IMR-90 (cell line): Measurements from ENCODE around the gene SLC18A3. TPM values are rescaled to one million over a fixed set of nuclear protein-coding genes. Genes with fewer than 3 reads are reported as not detected.
A peak's percentile ranks its signal among the peaks of the same experiment; 100 is the strongest.

Source experiments
- ATAC-seq: fragments of 200-7000 bp; cut with Tn5 transposase; 2 replicates; pipeline ENCODE4 v1.9.1; 2020; ENCODE audit warnings: low read depth, mild to moderate bottlenecking, moderate library complexity
- BruUV-seq: library from RNA; stranded (reverse); fragments of 400-500 nt; replicated peaks from 2 replicates; lab custom pipeline; 2021; lab: Mats Ljungman, UMichigan
- CTCF ChIA-PET: fragments of 300-600 bp; formaldehyde crosslinking; extraction: SDS; loops from one replicate; lab custom pipeline; 2021; ENCODE audit warnings: antibody characterized with exemption; lab: Yijun Ruan, JAX
- POLR2A ChIA-PET: fragments of 300-600 bp; sonication (Branson Sonifier 250); formaldehyde crosslinking; loops from one replicate; lab custom pipeline; 2022; ENCODE audit warnings: antibody characterized with exemption; ENCODE audit not compliant: unreplicated experiment; lab: Charles Lee
- DNase-seq: peaks from one replicate; pipeline ENCODE4 v3.0.0; 2013
- H2AFZ ChIP-seq: replicated peaks from 2 replicates; pipeline ENCODE3; 2013; ENCODE audit warnings: low read length, mild to moderate bottlenecking; ENCODE audit not compliant: poor library complexity
- H2AK5ac ChIP-seq: 2 replicates; pipeline ENCODE4 v1.6.1; 2013; ENCODE audit warnings: low read depth, low read length, inconsistent platforms
- H2AK9ac ChIP-seq: replicated peaks from 2 replicates; pipeline ENCODE3; 2013; ENCODE audit warnings: mild to moderate bottlenecking, low read depth, low read length, moderate library complexity; ENCODE audit not compliant: poor library complexity
- H2BK120ac ChIP-seq: 2 replicates; pipeline ENCODE4 v1.6.1; 2013; ENCODE audit warnings: low read depth, low read length, inconsistent platforms
- H2BK15ac ChIP-seq: 3 replicates; pipeline ENCODE4 v1.6.1; 2013; ENCODE audit warnings: low read depth, low read length, inconsistent platforms
- H2BK20ac ChIP-seq: 2 replicates; pipeline ENCODE4 v1.6.1; 2013; ENCODE audit warnings: low read depth, mild to moderate bottlenecking, inconsistent platforms, low read length, moderate library complexity
- H2BK5ac ChIP-seq: 2 replicates; pipeline ENCODE4 v1.6.1; 2013; ENCODE audit warnings: mild to moderate bottlenecking, low read depth, low read length, inconsistent platforms; ENCODE audit not compliant: poor library complexity, severe bottlenecking
- H3K14ac ChIP-seq: replicated peaks from 2 replicates; pipeline ENCODE4 v1.6.1; 2013; ENCODE audit warnings: low read depth, low read length, inconsistent platforms
- H3K18ac ChIP-seq: 2 replicates; pipeline ENCODE4 v1.6.1; 2013; ENCODE audit warnings: low read depth, low read length, control low read depth
- H3K23ac ChIP-seq: 2 replicates; pipeline ENCODE4 v1.6.1; 2013; ENCODE audit warnings: low read depth, low read length, inconsistent platforms
- H3K27ac ChIP-seq: 2 replicates; pipeline ENCODE4 v1.5.1; 2013; ENCODE audit warnings: mild to moderate bottlenecking, control low read depth, low read length; ENCODE audit not compliant: insufficient read depth
- H3K27me3 ChIP-seq: 2 replicates; pipeline ENCODE4 v1.6.1; 2013; ENCODE audit warnings: low read length; ENCODE audit not compliant: control insufficient read depth, insufficient read depth
- H3K36me3 ChIP-seq: 2 replicates; pipeline ENCODE4 v1.6.1; 2013; ENCODE audit warnings: low read length, mixed read lengths; ENCODE audit not compliant: control insufficient read depth, insufficient read depth
- H3K4ac ChIP-seq: 2 replicates; pipeline ENCODE4 v1.6.1; 2013; ENCODE audit warnings: low read depth, low read length, inconsistent platforms
- H3K4me1 ChIP-seq: 2 replicates; pipeline ENCODE4 v1.6.1; 2013; ENCODE audit warnings: low read length, mixed read lengths; ENCODE audit not compliant: control insufficient read depth, insufficient read depth
- H3K4me2 ChIP-seq: 2 replicates; pipeline ENCODE4 v1.6.1; 2013; ENCODE audit warnings: low read depth, mild to moderate bottlenecking, control low read depth, low read length, moderate library complexity
- H3K4me3 ChIP-seq: 2 replicates; pipeline ENCODE4 v1.5.1; 2013; ENCODE audit warnings: low read depth, mild to moderate bottlenecking, control low read depth, low read length, moderate library complexity; ENCODE audit not compliant: insufficient read depth
- H3K56ac ChIP-seq: 2 replicates; pipeline ENCODE4 v1.6.1; 2013; ENCODE audit warnings: low read length, inconsistent platforms; ENCODE audit not compliant: insufficient read depth; ENCODE audit errors: extremely low read depth
- H3K79me1 ChIP-seq, 2 experiments: 2 replicates each; pipeline ENCODE4 v1.6.1; 2013; ENCODE audit warnings: low read length in 2 of 2, inconsistent platforms in 1 of 2, low read depth in 1 of 2
- H3K9ac ChIP-seq: 2 replicates; pipeline ENCODE4 v1.6.1; 2013; ENCODE audit warnings: low read depth, low read length, control low read depth
- H3K9me1 ChIP-seq: 2 replicates; pipeline ENCODE4 v1.6.1; 2013; ENCODE audit warnings: low read length, inconsistent platforms; ENCODE audit not compliant: insufficient read depth
- H3K9me3 ChIP-seq: 2 replicates; pipeline ENCODE4 v1.6.1; 2013; ENCODE audit warnings: low read length; ENCODE audit not compliant: control insufficient read depth, insufficient read depth
- H4K20me1 ChIP-seq: 2 replicates; pipeline ENCODE4 v1.6.1; 2013; ENCODE audit warnings: low read length, inconsistent platforms; ENCODE audit not compliant: insufficient read depth
- H4K5ac ChIP-seq: 2 replicates; pipeline ENCODE4 v1.6.1; 2013; ENCODE audit warnings: mild to moderate bottlenecking, low read depth, low read length, control low read depth
- H4K8ac ChIP-seq, 2 experiments: 2 replicates each; pipeline ENCODE4 v1.6.1; 2013; ENCODE audit warnings: low read depth in 2 of 2, low read length in 2 of 2, control low read depth in 1 of 2, inconsistent platforms in 1 of 2
- H4K91ac ChIP-seq: 2 replicates; pipeline ENCODE4 v1.6.1; 2013; ENCODE audit warnings: low read depth, low read length, inconsistent platforms; ENCODE audit not compliant: insufficient read depth
- CEBPB ChIP-seq: IDR thresholded peaks from 2 replicates; pipeline ENCODE4 v1.6.1; 2012; ENCODE audit warnings: low read depth, low read length, improper control_type of control experiment
- MAZ ChIP-seq: IDR thresholded peaks from 2 replicates; pipeline ENCODE4 v1.6.1; 2012; ENCODE audit warnings: low read depth, mild to moderate bottlenecking, low read length, improper control_type of control experiment, moderate library complexity, borderline replicate concordance
- MXI1 ChIP-seq: IDR thresholded peaks from 2 replicates; pipeline ENCODE4 v1.6.1; 2012; ENCODE audit warnings: low read depth, mild to moderate bottlenecking, low read length, moderate library complexity, borderline replicate concordance
- POLR2A ChIP-seq: IDR thresholded peaks from 2 replicates; pipeline ENCODE4 v1.6.1; 2012; ENCODE audit warnings: mild to moderate bottlenecking, low read depth, low read length
- RCOR1 ChIP-seq: IDR thresholded peaks from 2 replicates; pipeline ENCODE4 v1.6.1; 2012; ENCODE audit warnings: mild to moderate bottlenecking, low read length, improper control_type of control experiment; ENCODE audit not compliant: insufficient replicate concordance
- WGBS, 2 experiments: methylation state at CpG; one replicate each; pipeline versions ENCODE4 v1.1.5 to v1.1.7; 2013; ENCODE audit warnings: missing lambda C conversion rate in 2 of 2; ENCODE audit not compliant: insufficient read length in 1 of 2; ENCODE audit errors: extremely low coverage in 2 of 2; 5-methylcytosine and 5-hydroxymethylcytosine counted together
- dilution Hi-C: fragments of 300-500 bp; cut with HindIII; formaldehyde crosslinking; loops from one replicate; pipeline ENCODE4 v1.14.3; 2018; ENCODE audit warnings: low sequenced_read_pairs; ENCODE audit not compliant: unreplicated experiment
- in situ Hi-C: fragments of 300-500 bp; cut with MboI; formaldehyde crosslinking; loops from 3 replicates; pipeline ENCODE4 v1.14.3; 2019; ENCODE audit warnings: low sequenced_read_pairs, inconsistent platforms, mixed read lengths
- intact Hi-C: fragments of 100-400 bp; cut with micrococcal nuclease; formaldehyde crosslinking; loops from 2 replicates; pipeline ENCODE4 v1.10.0; 2022
- polyA plus RNA-seq, 3 experiments: library from polyadenylated mRNA; depleted of rRNA; stranded (reverse); fragments of >200 nt; gene quantifications; 2 replicates each; pipeline ENCODE4 v1.2.3, GENCODE V29; 2012; ENCODE audit warnings: low replicate concordance in 1 of 3
- total RNA-seq: library from RNA; depleted of rRNA; stranded (reverse); fragments of >200 nt; gene quantifications from 2 replicates; pipeline ENCODE4 v1.2.3, GENCODE V29; 2012

The SLC18A3 gene
- total and polyA plus RNA-seq, 2 of the 4 experiments (the other 2 are of a cell fraction): not detected

DNA sequence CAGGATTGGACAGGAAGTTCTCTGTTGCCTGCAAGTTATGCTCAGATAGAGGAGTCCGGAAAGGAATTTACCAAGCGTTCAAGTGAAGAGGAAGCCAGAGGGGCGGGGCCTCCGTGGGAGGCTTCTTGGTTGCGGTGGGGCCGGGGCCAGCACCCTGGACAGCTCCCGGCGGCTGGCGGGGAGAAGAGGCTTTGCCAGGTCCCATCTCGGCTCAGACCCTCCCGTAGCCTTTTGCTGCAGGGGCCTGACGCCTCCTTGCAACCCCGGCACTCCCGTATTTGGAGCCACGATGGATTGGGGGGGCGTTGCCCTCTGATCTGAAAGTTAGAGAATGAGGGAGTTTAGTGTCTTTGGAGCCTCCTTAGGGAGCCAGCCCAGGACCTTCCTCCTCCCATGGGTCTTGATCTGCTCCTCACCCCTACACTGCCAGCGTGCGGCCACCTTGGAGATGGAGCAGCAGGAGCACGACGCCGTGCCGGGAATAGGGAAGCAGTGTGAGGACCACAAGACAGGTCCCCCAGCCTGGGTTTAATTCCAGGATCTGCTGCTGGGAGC lies 3.1 kb upstream of the SLC18A3 start:
- POLR2A ChIA-PET: interaction anchor here (0.5 kb wide), 1 partner anchor 11 kb away, joined by 3 read pairs; no protein-coding TSS in a partner anchor
- in situ Hi-C loops: no loop called here

More for the DNA sequence above, 3.1 kb upstream of the SLC18A3 start:
- peaks cover 8% of the 10 kb centered on the region; the same call in 1 of the 2 replicates for H3K9me3 ChIP-seq
- H3K27ac ChIP-seq: no peak overlapping the region
- H3K36me3 ChIP-seq: no peaks in the 10 kb centered on the region
- H2BK120ac ChIP-seq: no peak overlapping the region
- no peak overlapping the region for H4K8ac ChIP-seq
- TF ChIP-seq CEBPB (no peak), RCOR1 (peak; percentile 26), MAZ (peak; percentile 48; the same call in 1 of the 2 replicates), MXI1 (0 out of 2 replicates have a peak, but pooled peaks have one; percentile 36), POLR2A (no peak)
- no peak overlapping the region for H3K4me2 ChIP-seq
- no peak overlapping the region for H3K56ac ChIP-seq
- H3K18ac ChIP-seq: no peak overlapping the region
- H3K4me1 ChIP-seq: no peaks in the 10 kb centered on the region
- no peak overlapping the region for H3K4me3 ChIP-seq
- intact Hi-C loops: loop anchor here (5.0 kb wide), 1 partner anchor 155 kb away; the partner anchor contains the start of gene OGDHL
- CTCF ChIA-PET: no interaction called here
- H4K5ac ChIP-seq: no peak overlapping the region
- H2AK5ac ChIP-seq: no peak overlapping the region
- no peaks in the 10 kb centered on the region for H4K20me1 ChIP-seq
- no peak overlapping the region for H3K4ac ChIP-seq
- no peak overlapping the region for H2AK9ac ChIP-seq
- no peak overlapping the region for H3K9ac ChIP-seq
- no peak overlapping the region for H3K14ac ChIP-seq
- DNase-seq (peak; percentile 45), ATAC-seq (peak; percentile 96)
- H3K79me1 ChIP-seq: no peaks in the 10 kb centered on the region
- 0% methylated on average over 6 of the region's 22 CpGs; no CpG with 5 or more reads in 1 of the 2 experiments for WGBS, 2 experiments
- H4K91ac ChIP-seq: no peak overlapping the region
- H3K9me1 ChIP-seq: no peaks in the 10 kb centered on the region
- no peak overlapping the region for H2AFZ ChIP-seq
- dilution Hi-C loops: no loop called here
- no TSS peak for BruUV-seq
- no peak overlapping the region for H3K23ac ChIP-seq
- no peak overlapping the region for H2BK20ac ChIP-seq
- H2BK5ac ChIP-seq: no peak overlapping the region
- H3K27me3 ChIP-seq: peaks cover 50% of the 10 kb centered on the region
- H2BK15ac ChIP-seq: no peak overlapping the region
